Spleen (tissue), 7 donors: ENCODE data around the gene TET3.

ENCODE experiments used
- POLR2A ChIP-seq, 3 donors: fragments of 450-650 bp; IDR thresholded peaks; one replicate each; pipeline ENCODE4 v1.5.1; 2017; ENCODE audit warnings: antibody characterized with exemption in 3 of 3, mild to moderate bottlenecking in 1 of 3
- POLR2AphosphoS5 ChIP-seq, 3 donors: sonication (generic); formaldehyde crosslinking; IDR thresholded peaks; one replicate each; pipeline ENCODE4 v1.5.1; 2017; ENCODE audit warnings: antibody characterized with exemption in 3 of 3
- TF ChIP-seq, protein P1 (sequence below), 11 experiments: fragments of 200-600 bp in 7 of 11; fragments of 450-650 bp in 4 of 11; sonication (generic) in 4 of 11; IDR thresholded peaks in 8 of 11; conservative IDR thresholded peaks in 3 of 11; 1 replicate in 7 of 11; 2 replicates in 4 of 11; pipeline versions ENCODE4 v1.4.0 to v1.8.0; 2016 to 2021; ENCODE audit warnings: antibody characterized with exemption in 11 of 11, inconsistent platforms in 4 of 11, mild to moderate bottlenecking in 1 of 11
- donor health status: DM: no; HTN: no; CAD: no; lungs with moderate emphysema.
- donor health status: DM: no; HTN: no; CAD: no.
- donor health status: DM: no; HTN: no; CAD: no.

DNA sequence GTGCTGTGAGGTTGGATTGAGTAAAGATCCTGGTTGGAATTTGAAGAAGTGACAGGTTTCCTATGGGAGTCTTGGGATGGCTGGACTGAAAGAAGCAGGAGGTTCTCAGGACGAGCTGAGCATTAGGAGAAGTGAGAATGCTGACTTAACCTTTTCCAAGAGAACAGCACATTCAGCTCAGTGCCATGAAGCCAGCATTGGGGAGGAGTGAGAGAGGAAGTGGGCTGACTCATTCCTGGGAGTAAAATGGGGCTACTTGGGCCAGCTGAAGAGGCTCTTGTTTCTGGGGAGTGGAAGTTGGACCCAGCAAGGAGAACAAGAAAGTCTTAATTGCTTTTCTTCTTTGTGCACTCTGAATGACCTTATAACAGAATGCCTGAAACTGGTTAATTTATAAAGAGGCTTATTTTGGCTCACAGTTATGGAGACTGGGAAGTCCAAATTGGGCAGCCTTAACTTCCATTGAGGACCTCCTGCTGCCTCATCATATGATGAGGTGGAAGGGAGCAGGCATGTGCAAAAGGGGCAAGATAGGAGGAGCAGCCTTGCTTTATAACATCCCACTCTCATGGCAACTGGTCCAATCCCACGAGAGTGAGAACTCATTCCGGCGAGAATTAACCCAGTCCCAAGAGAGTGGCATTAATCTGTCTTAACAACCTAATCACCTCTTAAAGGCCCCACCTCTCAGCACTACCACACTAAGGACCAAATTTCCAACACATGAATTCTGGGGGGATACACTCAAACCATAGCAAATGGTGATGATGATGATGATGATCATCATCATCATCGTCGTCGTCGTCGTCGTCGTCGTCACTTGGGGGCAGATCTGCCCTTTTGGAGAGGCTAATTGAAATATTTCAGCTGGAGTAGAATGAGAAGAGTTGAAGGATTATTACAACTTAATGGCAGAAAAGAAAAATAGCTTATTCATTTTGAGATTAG, 31.9 kb upstream of the TET3 start:
- TF ChIP-seq POLR2AphosphoS5 (IDR thresholded peaks at IDR 0.05) (peak in 1 of 3 donors; percentile 58), POLR2A (IDR thresholded peaks at IDR 0.05) (no peak)
- TF ChIP-seq, protein P1, sequence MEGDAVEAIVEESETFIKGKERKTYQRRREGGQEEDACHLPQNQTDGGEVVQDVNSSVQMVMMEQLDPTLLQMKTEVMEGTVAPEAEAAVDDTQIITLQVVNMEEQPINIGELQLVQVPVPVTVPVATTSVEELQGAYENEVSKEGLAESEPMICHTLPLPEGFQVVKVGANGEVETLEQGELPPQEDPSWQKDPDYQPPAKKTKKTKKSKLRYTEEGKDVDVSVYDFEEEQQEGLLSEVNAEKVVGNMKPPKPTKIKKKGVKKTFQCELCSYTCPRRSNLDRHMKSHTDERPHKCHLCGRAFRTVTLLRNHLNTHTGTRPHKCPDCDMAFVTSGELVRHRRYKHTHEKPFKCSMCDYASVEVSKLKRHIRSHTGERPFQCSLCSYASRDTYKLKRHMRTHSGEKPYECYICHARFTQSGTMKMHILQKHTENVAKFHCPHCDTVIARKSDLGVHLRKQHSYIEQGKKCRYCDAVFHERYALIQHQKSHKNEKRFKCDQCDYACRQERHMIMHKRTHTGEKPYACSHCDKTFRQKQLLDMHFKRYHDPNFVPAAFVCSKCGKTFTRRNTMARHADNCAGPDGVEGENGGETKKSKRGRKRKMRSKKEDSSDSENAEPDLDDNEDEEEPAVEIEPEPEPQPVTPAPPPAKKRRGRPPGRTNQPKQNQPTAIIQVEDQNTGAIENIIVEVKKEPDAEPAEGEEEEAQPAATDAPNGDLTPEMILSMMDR (IDR thresholded peaks at IDR 0.05 in 8 of 11, conservative IDR thresholded peaks at IDR 0.05 in 3 of 11) = no peak
